ENCODE data around the gene COL4A2.

Gene COL4A2

DNA sequence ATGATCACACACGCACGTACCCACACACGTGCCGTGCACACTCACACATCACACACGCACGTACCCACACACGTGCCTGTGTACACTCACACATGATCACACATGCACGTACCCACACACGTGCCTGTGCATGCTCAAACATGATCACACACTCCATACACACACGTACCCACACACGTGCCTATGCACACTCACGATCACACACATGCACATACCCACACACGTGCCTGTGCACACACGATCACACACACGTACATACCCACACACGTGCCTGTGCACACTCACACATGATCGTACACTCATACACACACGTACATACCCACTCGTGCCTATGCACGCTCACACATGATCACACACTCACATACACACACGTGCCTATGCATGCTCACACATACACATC is 167.6 kb downstream of the COL4A2 start:
- Histone ChIP-seq H3K23ac (ENCODE audit: low read depth, low read length, poor library complexity) (peak overlapping the region; percentile 89), H2BK5ac (ENCODE audit: low read length) (no peak overlapping the region), H3K27ac (replicated peaks; ENCODE audit: low read length) (no peak overlapping the region), H3K4me3 (ENCODE audit: low read length in 2 of 2) (peak overlapping the region in 1 of 2 donors; percentile 16), H4K8ac (ENCODE audit: low read depth, low read length) (no peak overlapping the region), H3K27me3 (ENCODE audit: control insufficient read depth in 3 of 3, insufficient read depth in 3 of 3, low read depth in 1 of 3, low read length in 3 of 3) (peaks cover 0 to 2% (median 0%) of the 10 kb centered on the region in 3 experiments), H2BK15ac (ENCODE audit: low read length) (no peak overlapping the region), H2BK120ac (ENCODE audit: low read depth, low read length) (no peak overlapping the region), H2BK12ac (ENCODE audit: low read length) (peak overlapping the region; percentile 59), H3K18ac (ENCODE audit: low read length) (peak overlapping the region; percentile 48), H2AK5ac (ENCODE audit: low read depth, low read length) (peak overlapping the region; percentile 53), H3K79me1 (ENCODE audit: low read depth, low read length) (no peaks in the 10 kb centered on the region), H3K36me3 (replicated peaks in 1 of 2; ENCODE audit: control insufficient read depth in 2 of 2, insufficient read depth in 2 of 2, low read length in 2 of 2) (peaks cover 36 to 94% of the 10 kb centered on the region in 2 donors), H4K91ac (ENCODE audit: low read depth, low read length, poor library complexity) (peak overlapping the region; percentile 94), H3K4ac (ENCODE audit: low read length) (peak overlapping the region; percentile 71), H3K9ac (ENCODE audit: low read depth, low read length, poor library complexity) (peak overlapping the region; percentile 55), H3K4me1 (ENCODE audit: control insufficient read depth in 2 of 2, insufficient read depth in 1 of 2, low read depth in 1 of 2, low read length in 2 of 2) (peaks cover 0 to 2% of the 10 kb centered on the region in 2 donors), H3K14ac (ENCODE audit: low read length) (peak overlapping the region; percentile 65), H2AFZ (ENCODE audit: low read length) (no peak overlapping the region), H3K4me2 (ENCODE audit: insufficient read depth, low read length, poor library complexity, severe bottlenecking) (no peak overlapping the region), H3K9me3 (replicated peaks in 1 of 2; ENCODE audit: control insufficient read depth in 2 of 2, insufficient read depth in 1 of 2, low read depth in 1 of 2, low read length in 2 of 2) (peaks cover 0 to 5% of the 10 kb centered on the region in 2 donors)
- no CpG with 5 or more reads among the region's 21 CpGs for WGBS, 2 donors (ENCODE audit: extremely low coverage in 2 of 2, insufficient read length in 2 of 2, insufficient replicate concordance in 1 of 2)
- DNase-seq (ENCODE audit: low spot score) = no peak

DNA sequence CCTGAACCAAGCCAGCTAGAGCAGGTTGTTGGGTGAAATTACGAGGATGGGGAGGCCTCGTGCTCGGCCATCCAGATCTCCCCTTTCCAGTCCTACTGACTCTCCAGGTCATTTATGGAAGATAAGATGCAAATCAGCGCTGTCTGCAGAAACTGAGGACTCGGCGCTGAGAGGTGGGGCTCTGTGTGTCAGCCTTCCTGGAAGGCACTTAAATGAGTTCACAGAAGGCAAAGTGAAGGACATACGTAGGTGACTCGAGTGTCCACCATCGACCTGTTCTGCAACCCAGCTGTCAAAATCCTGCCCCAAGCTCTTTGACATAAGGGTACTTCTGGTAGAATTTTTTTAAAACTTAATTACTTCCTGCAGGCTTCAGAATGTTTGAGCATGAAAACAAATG is 168.0 kb downstream of the COL4A2 start:
- Histone ChIP-seq H3K79me1 (ENCODE audit: low read depth, low read length) (no peaks in the 10 kb centered on the region), H4K8ac (ENCODE audit: low read depth, low read length) (no peak overlapping the region), H3K4me2 (ENCODE audit: insufficient read depth, low read length, poor library complexity, severe bottlenecking) (no peak overlapping the region), H3K9ac (ENCODE audit: low read depth, low read length, poor library complexity) (no peak overlapping the region), H2AFZ (ENCODE audit: low read length) (no peak overlapping the region), H3K9me3 (replicated peaks in 1 of 2; ENCODE audit: control insufficient read depth in 2 of 2, insufficient read depth in 1 of 2, low read depth in 1 of 2, low read length in 2 of 2) (peaks cover 0 to 5% of the 10 kb centered on the region in 2 donors), H3K27me3 (ENCODE audit: control insufficient read depth in 3 of 3, insufficient read depth in 3 of 3, low read depth in 1 of 3, low read length in 3 of 3) (peaks cover 0 to 2% (median 0%) of the 10 kb centered on the region in 3 experiments), H3K14ac (ENCODE audit: low read length) (peak overlapping the region; percentile 65), H3K4me3 (ENCODE audit: low read length in 2 of 2) (peak overlapping the region in 1 of 2 donors; percentile 16), H2AK5ac (ENCODE audit: low read depth, low read length) (no peak overlapping the region), H3K23ac (ENCODE audit: low read depth, low read length, poor library complexity) (peak overlapping the region; percentile 89), H2BK120ac (ENCODE audit: low read depth, low read length) (no peak overlapping the region), H4K91ac (ENCODE audit: low read depth, low read length, poor library complexity) (no peak overlapping the region), H3K27ac (replicated peaks; ENCODE audit: low read length) (no peak overlapping the region), H3K36me3 (replicated peaks in 1 of 2; ENCODE audit: control insufficient read depth in 2 of 2, insufficient read depth in 2 of 2, low read length in 2 of 2) (peaks cover 36 to 96% of the 10 kb centered on the region in 2 donors), H2BK15ac (ENCODE audit: low read length) (no peak overlapping the region), H3K18ac (ENCODE audit: low read length) (peak overlapping the region; percentile 48), H3K4me1 (ENCODE audit: control insufficient read depth in 2 of 2, insufficient read depth in 1 of 2, low read depth in 1 of 2, low read length in 2 of 2) (peaks cover 0 to 2% of the 10 kb centered on the region in 2 donors), H3K4ac (ENCODE audit: low read length) (no peak overlapping the region), H2BK5ac (ENCODE audit: low read length) (no peak overlapping the region), H2BK12ac (ENCODE audit: low read length) (no peak overlapping the region)
- DNase-seq (ENCODE audit: low spot score) = no peak
- whole genome bisulfite sequencing, 2 donors (ENCODE audit: extremely low coverage in 2 of 2, insufficient read length in 2 of 2, insufficient replicate concordance in 1 of 2) = no CpG with 5 or more reads among the region's 9 CpGs

DNA sequence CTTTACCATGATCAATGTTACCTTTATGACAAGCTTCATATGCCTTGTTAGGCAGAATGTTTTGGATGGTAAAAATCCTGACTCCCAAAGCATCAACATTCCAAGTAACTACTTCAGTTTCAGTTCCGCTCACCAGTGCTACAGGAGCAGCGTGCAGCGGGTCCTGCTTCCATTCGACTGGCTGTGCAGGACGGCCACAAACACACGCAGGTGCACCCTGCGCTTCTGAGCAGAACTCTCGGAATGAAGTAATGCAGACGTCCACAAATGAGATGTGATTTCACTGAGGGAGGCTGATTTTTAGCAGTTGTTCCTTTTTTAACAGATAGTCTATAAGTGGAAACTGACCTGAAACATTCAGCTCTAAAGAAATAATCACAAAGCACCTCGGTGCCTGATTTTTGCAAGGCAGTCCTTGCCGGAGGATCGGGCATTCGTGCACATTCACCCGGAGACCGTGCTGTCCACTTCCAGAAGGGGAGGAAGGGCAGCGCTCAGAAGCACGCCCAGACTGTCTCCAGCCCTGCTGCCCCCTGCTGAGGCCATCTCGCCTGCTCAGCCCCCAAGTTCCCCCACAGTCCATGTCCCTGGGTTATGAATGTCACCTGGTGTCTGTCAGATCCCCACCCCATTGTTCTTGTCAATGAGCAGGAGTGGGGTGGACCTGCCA is 168.6 kb downstream of the COL4A2 start:
- no peak overlapping the region for H3K27ac ChIP-seq (replicated peaks; ENCODE audit: low read length)

DNA sequence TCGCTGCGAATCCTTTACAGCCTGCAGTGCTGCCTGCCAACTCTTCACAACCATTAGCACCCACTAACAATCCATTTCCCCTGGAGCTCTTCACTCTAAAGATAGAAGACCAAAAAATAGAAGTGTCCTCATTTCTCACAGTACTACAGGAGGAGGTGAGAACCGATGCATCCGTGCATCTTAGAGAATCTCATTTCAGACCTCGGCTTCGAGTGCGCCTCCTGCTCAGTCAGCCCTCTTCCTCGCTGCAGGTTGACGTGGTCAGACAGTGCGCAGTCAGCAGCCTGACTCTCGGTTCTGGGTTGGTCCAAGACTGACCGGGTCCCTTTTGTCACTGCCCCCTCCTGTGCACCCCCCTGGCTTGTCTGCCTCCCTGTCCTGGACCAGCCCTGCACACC is 169.1 kb downstream of the COL4A2 start:
- Histone ChIP-seq H3K27ac (replicated peaks; ENCODE audit: low read length) (no peak overlapping the region), H2BK15ac (ENCODE audit: low read length) (no peak overlapping the region), H3K23ac (ENCODE audit: low read depth, low read length, poor library complexity) (no peak overlapping the region), H2BK12ac (ENCODE audit: low read length) (no peak overlapping the region), H3K4me2 (ENCODE audit: insufficient read depth, low read length, poor library complexity, severe bottlenecking) (no peak overlapping the region), H2BK5ac (ENCODE audit: low read length) (no peak overlapping the region), H3K4ac (ENCODE audit: low read length) (no peak overlapping the region), H4K8ac (ENCODE audit: low read depth, low read length) (no peak overlapping the region), H3K14ac (ENCODE audit: low read length) (no peak overlapping the region), H2AFZ (ENCODE audit: low read length) (no peak overlapping the region), H4K91ac (ENCODE audit: low read depth, low read length, poor library complexity) (no peak overlapping the region), H2AK5ac (ENCODE audit: low read depth, low read length) (no peak overlapping the region), H2BK120ac (ENCODE audit: low read depth, low read length) (no peak overlapping the region), H3K36me3 (replicated peaks in 1 of 2; ENCODE audit: control insufficient read depth in 2 of 2, insufficient read depth in 2 of 2, low read length in 2 of 2) (peaks cover 36 to 92% of the 10 kb centered on the region in 2 donors), H3K4me1 (ENCODE audit: control insufficient read depth in 2 of 2, insufficient read depth in 1 of 2, low read depth in 1 of 2, low read length in 2 of 2) (peaks cover 0 to 2% of the 10 kb centered on the region in 2 donors), H3K79me1 (ENCODE audit: low read depth, low read length) (no peaks in the 10 kb centered on the region), H3K4me3 (ENCODE audit: low read length in 2 of 2) (no peak overlapping the region), H3K27me3 (ENCODE audit: control insufficient read depth in 3 of 3, insufficient read depth in 3 of 3, low read depth in 1 of 3, low read length in 3 of 3) (peaks cover 0 to 2% (median 0%) of the 10 kb centered on the region in 3 experiments), H3K18ac (ENCODE audit: low read length) (no peak overlapping the region), H3K9ac (ENCODE audit: low read depth, low read length, poor library complexity) (no peak overlapping the region), H3K9me3 (replicated peaks in 1 of 2; ENCODE audit: control insufficient read depth in 2 of 2, insufficient read depth in 1 of 2, low read depth in 1 of 2, low read length in 2 of 2) (peaks cover 0 to 5% of the 10 kb centered on the region in 2 donors)
- WGBS, 2 donors (ENCODE audit: extremely low coverage in 2 of 2, insufficient read length in 2 of 2, insufficient replicate concordance in 1 of 2) = no CpG with 5 or more reads among the region's 12 CpGs
- DNase-seq (ENCODE audit: low spot score) = no peak

More for the DNA sequence above, 168.6 kb downstream of the COL4A2 start:
- no peak overlapping the region for H3K14ac ChIP-seq (ENCODE audit: low read length)
- no peak overlapping the region for H2AK5ac ChIP-seq (ENCODE audit: low read depth, low read length)
- H4K91ac ChIP-seq (ENCODE audit: low read depth, low read length, poor library complexity) = no peak overlapping the region
- no peak overlapping the region for H3K4ac ChIP-seq (ENCODE audit: low read length)
- peaks cover 0 to 5% of the 10 kb centered on the region in 2 donors for H3K9me3 ChIP-seq (replicated peaks in 1 of 2; ENCODE audit: control insufficient read depth in 2 of 2, insufficient read depth in 1 of 2, low read depth in 1 of 2, low read length in 2 of 2)
- no peak overlapping the region for H3K9ac ChIP-seq (ENCODE audit: low read depth, low read length, poor library complexity)
- H2BK5ac ChIP-seq (ENCODE audit: low read length) = no peak overlapping the region
- no peak overlapping the region for H3K18ac ChIP-seq (ENCODE audit: low read length)
- peaks cover 0 to 2% of the 10 kb centered on the region in 2 donors for H3K4me1 ChIP-seq (ENCODE audit: control insufficient read depth in 2 of 2, insufficient read depth in 1 of 2, low read depth in 1 of 2, low read length in 2 of 2)
- no peak overlapping the region for H4K8ac ChIP-seq (ENCODE audit: low read depth, low read length)
- H3K36me3 ChIP-seq (replicated peaks in 1 of 2; ENCODE audit: control insufficient read depth in 2 of 2, insufficient read depth in 2 of 2, low read length in 2 of 2) = peaks cover 36 to 96% of the 10 kb centered on the region in 2 donors
- no peak overlapping the region for H2BK12ac ChIP-seq (ENCODE audit: low read length)
- no peaks in the 10 kb centered on the region for H3K79me1 ChIP-seq (ENCODE audit: low read depth, low read length)
- no peak overlapping the region for H3K23ac ChIP-seq (ENCODE audit: low read depth, low read length, poor library complexity)
- no peak overlapping the region for H3K4me2 ChIP-seq (ENCODE audit: insufficient read depth, low read length, poor library complexity, severe bottlenecking)
- H2BK120ac ChIP-seq (ENCODE audit: low read depth, low read length) = no peak overlapping the region
- H3K27me3 ChIP-seq (ENCODE audit: control insufficient read depth in 3 of 3, insufficient read depth in 3 of 3, low read depth in 1 of 3, low read length in 3 of 3) = peaks cover 0 to 2% (median 0%) of the 10 kb centered on the region in 3 experiments
- H2BK15ac ChIP-seq (ENCODE audit: low read length) = no peak overlapping the region
- no peak for DNase-seq (ENCODE audit: low spot score)
- H3K4me3 ChIP-seq (ENCODE audit: low read length in 2 of 2) = no peak overlapping the region
- no peak overlapping the region for H2AFZ ChIP-seq (ENCODE audit: low read length)
- WGBS, 2 donors (ENCODE audit: extremely low coverage in 2 of 2, insufficient read length in 2 of 2, insufficient replicate concordance in 1 of 2) = no CpG with 5 or more reads among the region's 18 CpGs
